ENCODE measurements around the gene OSTN. TPM values are rescaled to one million over a fixed set of nuclear protein-coding genes. Genes with fewer than 3 reads are reported as not detected.

OSTN gene
- total and polyA plus RNA-seq, 10 donors, result 0.03 TPM; not detected in 9

DNA sequence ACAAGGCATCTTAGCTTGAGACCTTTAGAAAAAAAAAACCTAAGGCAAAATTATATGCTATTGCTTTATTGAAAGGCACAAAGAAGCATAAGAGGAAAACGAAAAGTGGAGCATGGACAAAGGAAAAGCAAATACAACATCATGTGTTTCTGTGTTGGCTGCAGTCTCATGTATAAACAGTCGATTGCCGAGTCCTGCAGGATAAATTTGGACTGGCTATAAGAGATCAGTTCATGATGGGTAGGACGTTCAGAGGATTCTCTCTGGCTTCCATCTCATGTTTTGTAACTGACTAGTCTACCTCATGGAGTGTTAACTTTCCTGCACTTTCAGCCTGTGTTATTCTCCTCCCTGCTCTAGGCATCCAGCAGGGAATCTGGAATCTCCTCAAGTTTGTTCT, 108.3 kb downstream of the OSTN start:
- Histone ChIP-seq H3K27ac (no peak overlapping the region), H3K9me3 (no peaks in the 10 kb centered on the region), H3K27me3 (replicated peaks in 1 of 7) (no peaks in the 10 kb centered on the region), H3K36me3 (no peaks in the 10 kb centered on the region), H3K4me1 (no peaks in the 10 kb centered on the region), H3K4me3 (no peak overlapping the region)
- no peak for DNase-seq
- intact Hi-C loops (cut with DNase I; ENCODE audit: low total_unique reads), result no loop called here
- 83 to 95% (median 87%) methylated on average over 4 of the region's 4 CpGs for WGBS, 5 donors
- TF ChIP-seq POLR2AphosphoS5 (IDR thresholded peaks at IDR 0.05) (no peak), POLR2A (IDR thresholded peaks at IDR 0.05) (no peak)
- TF ChIP-seq, protein P1, sequence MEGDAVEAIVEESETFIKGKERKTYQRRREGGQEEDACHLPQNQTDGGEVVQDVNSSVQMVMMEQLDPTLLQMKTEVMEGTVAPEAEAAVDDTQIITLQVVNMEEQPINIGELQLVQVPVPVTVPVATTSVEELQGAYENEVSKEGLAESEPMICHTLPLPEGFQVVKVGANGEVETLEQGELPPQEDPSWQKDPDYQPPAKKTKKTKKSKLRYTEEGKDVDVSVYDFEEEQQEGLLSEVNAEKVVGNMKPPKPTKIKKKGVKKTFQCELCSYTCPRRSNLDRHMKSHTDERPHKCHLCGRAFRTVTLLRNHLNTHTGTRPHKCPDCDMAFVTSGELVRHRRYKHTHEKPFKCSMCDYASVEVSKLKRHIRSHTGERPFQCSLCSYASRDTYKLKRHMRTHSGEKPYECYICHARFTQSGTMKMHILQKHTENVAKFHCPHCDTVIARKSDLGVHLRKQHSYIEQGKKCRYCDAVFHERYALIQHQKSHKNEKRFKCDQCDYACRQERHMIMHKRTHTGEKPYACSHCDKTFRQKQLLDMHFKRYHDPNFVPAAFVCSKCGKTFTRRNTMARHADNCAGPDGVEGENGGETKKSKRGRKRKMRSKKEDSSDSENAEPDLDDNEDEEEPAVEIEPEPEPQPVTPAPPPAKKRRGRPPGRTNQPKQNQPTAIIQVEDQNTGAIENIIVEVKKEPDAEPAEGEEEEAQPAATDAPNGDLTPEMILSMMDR (IDR thresholded peaks at IDR 0.05 in 8 of 11, conservative IDR thresholded peaks at IDR 0.05 in 3 of 11), result no peak

DNA sequence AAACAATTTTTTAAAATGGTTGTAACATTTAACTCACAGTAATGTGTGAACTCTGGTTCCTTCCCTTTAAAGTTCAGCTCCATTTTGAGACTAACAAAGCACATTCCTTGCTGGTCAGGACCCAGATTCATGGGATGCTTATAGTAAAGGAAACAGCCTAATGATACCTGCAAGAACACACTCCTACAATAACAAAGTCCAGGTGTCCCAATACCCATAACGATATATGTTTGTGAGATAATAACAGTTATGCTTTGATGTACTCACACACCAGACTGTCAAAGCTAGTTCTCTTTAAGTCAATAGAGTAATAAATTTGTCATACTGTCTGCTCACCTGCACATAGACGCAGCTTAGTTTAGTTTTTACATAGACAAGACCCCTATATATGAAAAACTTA, 114.3 kb downstream of the OSTN start:
- WGBS, 5 donors, result 85 to 98% (median 94%) methylated on average over 2 of the region's 2 CpGs

DNA sequence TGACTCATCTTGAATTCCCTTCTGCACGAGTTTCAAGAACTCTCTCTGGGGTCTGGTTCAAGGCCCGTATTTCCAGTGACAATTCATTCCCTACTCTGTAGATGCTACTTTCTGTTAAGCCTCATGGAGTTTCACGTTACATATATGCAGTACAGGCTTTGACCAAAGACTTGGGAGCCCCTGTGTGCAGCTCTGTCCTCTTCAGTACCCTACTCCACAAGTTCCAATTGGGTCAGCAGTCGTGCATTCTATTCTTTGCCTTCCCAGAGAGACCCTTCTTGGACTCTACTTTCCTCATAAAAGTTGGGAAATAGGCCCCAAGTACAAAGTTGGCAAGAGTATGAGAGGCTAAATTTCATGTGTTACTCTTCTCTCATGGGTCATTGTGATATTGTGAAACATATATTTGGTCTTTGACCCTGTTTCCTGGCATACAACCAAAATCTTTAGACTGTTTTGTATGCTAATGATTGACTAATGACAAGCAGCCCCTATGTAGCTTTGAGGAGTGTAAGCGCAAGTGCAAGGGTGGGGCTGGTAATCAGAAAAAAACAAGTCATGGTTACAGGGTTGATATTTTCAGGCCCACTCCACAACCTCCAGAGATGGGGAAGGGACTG, 115.2 kb downstream of the OSTN start:
- DNase-seq, result no peak
- Histone ChIP-seq H3K4me1 (no peaks in the 10 kb centered on the region), H3K4me3 (no peak overlapping the region), H3K9me3 (peaks cover 0 to 7% (median 0%) of the 10 kb centered on the region in 8 donors), H3K27ac (no peak overlapping the region), H3K27me3 (replicated peaks in 1 of 7) (no peaks in the 10 kb centered on the region), H3K36me3 (no peaks in the 10 kb centered on the region)
- intact Hi-C loops (cut with DNase I; ENCODE audit: low total_unique reads), result no loop called here
- no peak for TF ChIP-seq POLR2AphosphoS5 (IDR thresholded peaks at IDR 0.05)
- no peak for TF ChIP-seq POLR2A (IDR thresholded peaks at IDR 0.05)
- TF ChIP-seq, protein P1 (IDR thresholded peaks at IDR 0.05 in 8 of 11, conservative IDR thresholded peaks at IDR 0.05 in 3 of 11), result no peak
- 82 to 91% (median 86%) methylated on average over 5 of the region's 5 CpGs for whole genome bisulfite sequencing, 5 donors

More for the DNA sequence above, 114.3 kb downstream of the OSTN start:
- no peak for DNase-seq
- Histone ChIP-seq H3K9me3 (peaks cover 0 to 7% (median 0%) of the 10 kb centered on the region in 8 donors), H3K4me1 (no peaks in the 10 kb centered on the region), H3K27me3 (replicated peaks in 1 of 7) (no peaks in the 10 kb centered on the region), H3K4me3 (no peak overlapping the region), H3K36me3 (no peaks in the 10 kb centered on the region), H3K27ac (no peak overlapping the region)
- intact Hi-C loops (cut with DNase I; ENCODE audit: low total_unique reads), result no loop called here
- no peak for TF ChIP-seq POLR2A (IDR thresholded peaks at IDR 0.05)
- TF ChIP-seq, protein P1 (IDR thresholded peaks at IDR 0.05 in 8 of 11, conservative IDR thresholded peaks at IDR 0.05 in 3 of 11), result no peak
- TF ChIP-seq POLR2AphosphoS5 (IDR thresholded peaks at IDR 0.05), result no peak

Other genes starting within 250 kb of the OSTN start
- gene CCDC50, start 130.2 kb downstream of the OSTN start, total RNA-seq, result 100 to 1,000 TPM; 100 to 167 (median 117) TPM
- gene CCDC50, start 130.2 kb downstream of the OSTN start, polyA plus RNA-seq, result 10 to 100 TPM; 42.5 to 57.7 (median 42.7) TPM
- 1 to 10 TPM in 3 of 7 donors, under 1 TPM in 3, not detected in 1; 0.25 to 3.2 (median 1.1) TPM for gene UTS2B, start 131.3 kb downstream of the OSTN start, total RNA-seq
- under 1 TPM; 0.20 to 0.54 (median 0.29) TPM for gene UTS2B, start 131.3 kb downstream of the OSTN start, polyA plus RNA-seq

Measured in spleen (tissue), 11 donors.